IMR-90 (cell line): Measurements from ENCODE around the gene OGA. TPM values are rescaled to one million over a fixed set of nuclear protein-coding genes. Genes with fewer than 3 reads are reported as not detected.

Experiments used
- ATAC-seq: fragments of 200-7000 bp; cut with Tn5 transposase; 2 replicates; pipeline ENCODE4 v1.9.1; 2020; ENCODE audit warnings: low read depth, mild to moderate bottlenecking, moderate library complexity
- BruUV-seq: library from RNA; stranded (reverse); fragments of 400-500 nt; replicated peaks from 2 replicates; lab custom pipeline; 2021; lab: Mats Ljungman, UMichigan
- CTCF ChIA-PET: fragments of 300-600 bp; formaldehyde crosslinking; extraction: SDS; loops from one replicate; lab custom pipeline; 2021; ENCODE audit warnings: antibody characterized with exemption; lab: Yijun Ruan, JAX
- POLR2A ChIA-PET: fragments of 300-600 bp; sonication (Branson Sonifier 250); formaldehyde crosslinking; loops from one replicate; lab custom pipeline; 2022; ENCODE audit warnings: antibody characterized with exemption; ENCODE audit not compliant: unreplicated experiment; lab: Charles Lee
- DNase-seq: peaks from one replicate; pipeline ENCODE4 v3.0.0; 2013
- H2AFZ ChIP-seq: replicated peaks from 2 replicates; pipeline ENCODE3; 2013; ENCODE audit warnings: low read length, mild to moderate bottlenecking; ENCODE audit not compliant: poor library complexity
- H2AK5ac ChIP-seq: 2 replicates; pipeline ENCODE4 v1.6.1; 2013; ENCODE audit warnings: low read depth, low read length, inconsistent platforms
- H2AK9ac ChIP-seq: replicated peaks from 2 replicates; pipeline ENCODE3; 2013; ENCODE audit warnings: mild to moderate bottlenecking, low read depth, low read length, moderate library complexity; ENCODE audit not compliant: poor library complexity
- H2BK120ac ChIP-seq: 2 replicates; pipeline ENCODE4 v1.6.1; 2013; ENCODE audit warnings: low read depth, low read length, inconsistent platforms
- H2BK15ac ChIP-seq: 3 replicates; pipeline ENCODE4 v1.6.1; 2013; ENCODE audit warnings: low read depth, low read length, inconsistent platforms
- H2BK20ac ChIP-seq: 2 replicates; pipeline ENCODE4 v1.6.1; 2013; ENCODE audit warnings: low read depth, mild to moderate bottlenecking, inconsistent platforms, low read length, moderate library complexity
- H2BK5ac ChIP-seq: 2 replicates; pipeline ENCODE4 v1.6.1; 2013; ENCODE audit warnings: mild to moderate bottlenecking, low read depth, low read length, inconsistent platforms; ENCODE audit not compliant: poor library complexity, severe bottlenecking
- H3K14ac ChIP-seq: replicated peaks from 2 replicates; pipeline ENCODE4 v1.6.1; 2013; ENCODE audit warnings: low read depth, low read length, inconsistent platforms
- H3K18ac ChIP-seq: 2 replicates; pipeline ENCODE4 v1.6.1; 2013; ENCODE audit warnings: low read depth, low read length, control low read depth
- H3K23ac ChIP-seq: 2 replicates; pipeline ENCODE4 v1.6.1; 2013; ENCODE audit warnings: low read depth, low read length, inconsistent platforms
- H3K27ac ChIP-seq: 2 replicates; pipeline ENCODE4 v1.5.1; 2013; ENCODE audit warnings: mild to moderate bottlenecking, control low read depth, low read length; ENCODE audit not compliant: insufficient read depth
- H3K27me3 ChIP-seq: 2 replicates; pipeline ENCODE4 v1.6.1; 2013; ENCODE audit warnings: low read length; ENCODE audit not compliant: control insufficient read depth, insufficient read depth
- H3K36me3 ChIP-seq: 2 replicates; pipeline ENCODE4 v1.6.1; 2013; ENCODE audit warnings: low read length, mixed read lengths; ENCODE audit not compliant: control insufficient read depth, insufficient read depth
- H3K4ac ChIP-seq: 2 replicates; pipeline ENCODE4 v1.6.1; 2013; ENCODE audit warnings: low read depth, low read length, inconsistent platforms
- H3K4me1 ChIP-seq: 2 replicates; pipeline ENCODE4 v1.6.1; 2013; ENCODE audit warnings: low read length, mixed read lengths; ENCODE audit not compliant: control insufficient read depth, insufficient read depth
- H3K4me2 ChIP-seq: 2 replicates; pipeline ENCODE4 v1.6.1; 2013; ENCODE audit warnings: low read depth, mild to moderate bottlenecking, control low read depth, low read length, moderate library complexity
- H3K4me3 ChIP-seq: 2 replicates; pipeline ENCODE4 v1.5.1; 2013; ENCODE audit warnings: low read depth, mild to moderate bottlenecking, control low read depth, low read length, moderate library complexity; ENCODE audit not compliant: insufficient read depth
- H3K56ac ChIP-seq: 2 replicates; pipeline ENCODE4 v1.6.1; 2013; ENCODE audit warnings: low read length, inconsistent platforms; ENCODE audit not compliant: insufficient read depth; ENCODE audit errors: extremely low read depth
- H3K79me1 ChIP-seq, 2 experiments: 2 replicates each; pipeline ENCODE4 v1.6.1; 2013; ENCODE audit warnings: low read length in 2 of 2, inconsistent platforms in 1 of 2, low read depth in 1 of 2
- H3K9ac ChIP-seq: 2 replicates; pipeline ENCODE4 v1.6.1; 2013; ENCODE audit warnings: low read depth, low read length, control low read depth
- H3K9me1 ChIP-seq: 2 replicates; pipeline ENCODE4 v1.6.1; 2013; ENCODE audit warnings: low read length, inconsistent platforms; ENCODE audit not compliant: insufficient read depth
- H3K9me3 ChIP-seq: 2 replicates; pipeline ENCODE4 v1.6.1; 2013; ENCODE audit warnings: low read length; ENCODE audit not compliant: control insufficient read depth, insufficient read depth
- H4K20me1 ChIP-seq: 2 replicates; pipeline ENCODE4 v1.6.1; 2013; ENCODE audit warnings: low read length, inconsistent platforms; ENCODE audit not compliant: insufficient read depth
- H4K5ac ChIP-seq: 2 replicates; pipeline ENCODE4 v1.6.1; 2013; ENCODE audit warnings: mild to moderate bottlenecking, low read depth, low read length, control low read depth
- H4K8ac ChIP-seq, 2 experiments: 2 replicates each; pipeline ENCODE4 v1.6.1; 2013; ENCODE audit warnings: low read depth in 2 of 2, low read length in 2 of 2, control low read depth in 1 of 2, inconsistent platforms in 1 of 2
- H4K91ac ChIP-seq: 2 replicates; pipeline ENCODE4 v1.6.1; 2013; ENCODE audit warnings: low read depth, low read length, inconsistent platforms; ENCODE audit not compliant: insufficient read depth
- BHLHE40 ChIP-seq: fragments of 150-350 bp; IDR thresholded peaks from 2 replicates; pipeline ENCODE4 v1.6.1; 2016; ENCODE audit warnings: mild to moderate bottlenecking, low read depth, low read length
- CEBPB ChIP-seq: IDR thresholded peaks from 2 replicates; pipeline ENCODE4 v1.6.1; 2012; ENCODE audit warnings: low read depth, low read length, improper control_type of control experiment
- CHD1 ChIP-seq: IDR thresholded peaks from 2 replicates; pipeline ENCODE4 v1.6.1; 2012; ENCODE audit warnings: low read depth, low read length, improper control_type of control experiment
- FOS ChIP-seq: fragments of 150-350 bp; IDR thresholded peaks from 2 replicates; pipeline ENCODE4 v1.6.1; 2016; ENCODE audit warnings: low read depth, low read length
- MAFK ChIP-seq: IDR thresholded peaks from 2 replicates; pipeline ENCODE4 v1.6.1; 2012; ENCODE audit warnings: low read depth, low read length, improper control_type of control experiment
- MAZ ChIP-seq: IDR thresholded peaks from 2 replicates; pipeline ENCODE4 v1.6.1; 2012; ENCODE audit warnings: low read depth, mild to moderate bottlenecking, low read length, improper control_type of control experiment, moderate library complexity, borderline replicate concordance
- MXI1 ChIP-seq: IDR thresholded peaks from 2 replicates; pipeline ENCODE4 v1.6.1; 2012; ENCODE audit warnings: low read depth, mild to moderate bottlenecking, low read length, moderate library complexity, borderline replicate concordance
- NFE2L2 ChIP-seq: fragments of 150-350 bp; IDR thresholded peaks from 2 replicates; pipeline ENCODE4 v1.6.1; 2016; ENCODE audit warnings: low read depth, mild to moderate bottlenecking, low read length
- RAD21 ChIP-seq: IDR thresholded peaks from 2 replicates; pipeline ENCODE4 v1.6.1; 2012; ENCODE audit warnings: low read length, improper control_type of control experiment
- RFX5 ChIP-seq: IDR thresholded peaks from 2 replicates; pipeline ENCODE4 v1.8.0; 2012; ENCODE audit warnings: low read depth, mild to moderate bottlenecking, low read length, moderate library complexity
- SMC3 ChIP-seq: fragments of 150-350 bp; IDR thresholded peaks from 2 replicates; pipeline ENCODE4 v1.6.1; 2016; ENCODE audit warnings: low read depth, mild to moderate bottlenecking, antibody characterized with exemption, low read length, moderate library complexity
- WGBS, 2 experiments: methylation state at CpG; one replicate each; pipeline versions ENCODE4 v1.1.5 to v1.1.7; 2013; ENCODE audit warnings: missing lambda C conversion rate in 2 of 2; ENCODE audit not compliant: insufficient read length in 1 of 2; ENCODE audit errors: extremely low coverage in 2 of 2; 5-methylcytosine and 5-hydroxymethylcytosine counted together
- dilution Hi-C: fragments of 300-500 bp; cut with HindIII; formaldehyde crosslinking; loops from one replicate; pipeline ENCODE4 v1.14.3; 2018; ENCODE audit warnings: low sequenced_read_pairs; ENCODE audit not compliant: unreplicated experiment
- in situ Hi-C: fragments of 300-500 bp; cut with MboI; formaldehyde crosslinking; loops from 3 replicates; pipeline ENCODE4 v1.14.3; 2019; ENCODE audit warnings: low sequenced_read_pairs, inconsistent platforms, mixed read lengths
- intact Hi-C: fragments of 100-400 bp; cut with micrococcal nuclease; formaldehyde crosslinking; loops from 2 replicates; pipeline ENCODE4 v1.10.0; 2022
- polyA plus RNA-seq, 3 experiments: library from polyadenylated mRNA; depleted of rRNA; stranded (reverse); fragments of >200 nt; gene quantifications; 2 replicates each; pipeline ENCODE4 v1.2.3, GENCODE V29; 2012; ENCODE audit warnings: low replicate concordance in 1 of 3
- total RNA-seq: library from RNA; depleted of rRNA; stranded (reverse); fragments of >200 nt; gene quantifications from 2 replicates; pipeline ENCODE4 v1.2.3, GENCODE V29; 2012
- TF ChIP-seq, protein P1 (sequence below): fragments of 150-350 bp; IDR thresholded peaks from 2 replicates; pipeline ENCODE4 v1.6.1; 2016; ENCODE audit warnings: low read depth, mild to moderate bottlenecking, low read length, moderate library complexity, borderline replicate concordance
- TF ChIP-seq, protein P2 (sequence below): fragments of 150-350 bp; IDR thresholded peaks from 2 replicates; pipeline ENCODE4 v1.6.1; 2017; ENCODE audit warnings: mild to moderate bottlenecking, antibody characterized with exemption, low read length, low read depth

The OGA gene
- total and polyA plus RNA-seq, 2 of the 4 experiments (the other 2 are of a cell fraction): 42.5 to 62.9 TPM

DNA sequence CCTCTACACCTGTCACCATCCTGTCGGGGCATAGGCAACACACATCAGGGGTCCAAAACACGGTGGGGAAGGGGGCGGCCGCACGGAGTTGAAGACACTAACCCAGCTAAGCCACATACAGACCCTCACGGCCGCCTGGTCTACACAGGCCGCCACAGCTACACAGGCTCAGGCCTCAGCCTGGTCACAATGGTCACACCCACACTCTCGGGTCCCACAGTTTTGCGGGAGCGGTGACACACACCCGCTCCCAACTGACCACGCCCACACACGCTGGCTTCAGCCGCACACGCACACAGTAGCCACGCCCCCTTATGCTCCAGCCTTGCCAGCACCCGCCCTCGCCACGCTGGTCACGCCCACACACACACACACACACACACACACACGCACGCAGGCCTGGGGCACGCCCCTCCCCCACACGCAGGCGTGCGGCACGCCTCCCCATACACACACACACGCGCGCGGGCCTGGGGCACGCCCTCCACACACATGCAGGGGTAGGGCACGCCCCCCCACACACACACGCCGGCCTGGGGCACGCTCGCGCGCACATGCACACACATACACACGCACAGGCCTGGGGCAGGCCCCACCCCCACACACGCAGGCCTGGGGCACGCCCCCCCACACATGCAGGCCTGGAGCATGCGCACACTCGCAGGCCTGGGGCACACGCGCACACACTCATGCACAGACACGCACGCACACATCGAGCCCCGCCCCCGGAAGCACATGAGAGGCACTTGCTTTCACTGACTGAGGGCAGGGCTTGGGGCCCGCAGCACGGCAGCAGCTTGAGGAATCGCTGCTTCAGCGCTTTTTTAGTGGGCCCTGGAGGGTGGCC is 12.3 kb upstream of the OGA start:
- Histone ChIP-seq H2AK9ac (peak overlapping the region; percentile 98), H2AK5ac (peak overlapping the region; percentile 91), H3K27ac (peak overlapping the region; percentile 23), H3K79me1 (peaks cover 0 to 25% of the 10 kb centered on the region in 2 experiments; a peak in 2 of 4 replicates), H4K20me1 (peaks cover 8% of the 10 kb centered on the region), H2BK120ac (peak overlapping the region; percentile 37; the same call in 1 of the 2 replicates), H3K4me1 (peaks cover 6% of the 10 kb centered on the region), H3K36me3 (no peaks in the 10 kb centered on the region; the same call in 1 of the 2 replicates), H2BK20ac (no peak overlapping the region), H3K27me3 (no peaks in the 10 kb centered on the region), H3K4me3 (peak overlapping the region; percentile 36), H3K9ac (peak overlapping the region; percentile 36), H3K4me2 (peak overlapping the region; percentile 71), H3K4ac (peak overlapping the region; percentile 84), H4K5ac (peak overlapping the region; percentile 14), H2BK15ac (no peak overlapping the region), H3K14ac (peak overlapping the region; percentile 84), H3K9me3 (no peaks in the 10 kb centered on the region), H4K8ac (peak overlapping the region; percentile 52 to 91), H2AFZ (peak overlapping the region; percentile 100), H3K18ac (peak overlapping the region; percentile 5; the same call in 1 of the 2 replicates), H3K23ac (peak overlapping the region; percentile 76; the same call in 1 of the 2 replicates), H2BK5ac (peak overlapping the region; percentile 53), H3K9me1 (peaks cover 26% of the 10 kb centered on the region), H4K91ac (peak overlapping the region; percentile 75), H3K56ac (no peak overlapping the region)
- POLR2A ChIA-PET: no interaction called here
- TF ChIP-seq MAFK (peak; percentile 79), CHD1 (no peak), CEBPB (no peak), SMC3 (no peak), RAD21 (no peak), MXI1 (peak; percentile 87; the same call in 1 of the 2 replicates), MAZ (peak; percentile 44; the same call in 1 of the 2 replicates), BHLHE40 (peak; percentile 72), FOS (no peak), NFE2L2 (no peak), RFX5 (no peak)
- TF ChIP-seq, protein P1, sequence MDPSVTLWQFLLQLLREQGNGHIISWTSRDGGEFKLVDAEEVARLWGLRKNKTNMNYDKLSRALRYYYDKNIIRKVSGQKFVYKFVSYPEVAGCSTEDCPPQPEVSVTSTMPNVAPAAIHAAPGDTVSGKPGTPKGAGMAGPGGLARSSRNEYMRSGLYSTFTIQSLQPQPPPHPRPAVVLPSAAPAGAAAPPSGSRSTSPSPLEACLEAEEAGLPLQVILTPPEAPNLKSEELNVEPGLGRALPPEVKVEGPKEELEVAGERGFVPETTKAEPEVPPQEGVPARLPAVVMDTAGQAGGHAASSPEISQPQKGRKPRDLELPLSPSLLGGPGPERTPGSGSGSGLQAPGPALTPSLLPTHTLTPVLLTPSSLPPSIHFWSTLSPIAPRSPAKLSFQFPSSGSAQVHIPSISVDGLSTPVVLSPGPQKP: no peak
- TF ChIP-seq, protein P2, sequence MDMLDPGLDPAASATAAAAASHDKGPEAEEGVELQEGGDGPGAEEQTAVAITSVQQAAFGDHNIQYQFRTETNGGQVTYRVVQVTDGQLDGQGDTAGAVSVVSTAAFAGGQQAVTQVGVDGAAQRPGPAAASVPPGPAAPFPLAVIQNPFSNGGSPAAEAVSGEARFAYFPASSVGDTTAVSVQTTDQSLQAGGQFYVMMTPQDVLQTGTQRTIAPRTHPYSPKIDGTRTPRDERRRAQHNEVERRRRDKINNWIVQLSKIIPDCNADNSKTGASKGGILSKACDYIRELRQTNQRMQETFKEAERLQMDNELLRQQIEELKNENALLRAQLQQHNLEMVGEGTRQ: peak; percentile 25; the same call in 1 of the 2 replicates
- CTCF ChIA-PET: no interaction called here
- in situ Hi-C loops (no loop called here), dilution Hi-C loops (no loop called here), intact Hi-C loops (no loop called here)
- no TSS peak for BruUV-seq
- DNase-seq: peak; percentile 88
- 0% methylated on average over 9 of the region's 56 CpGs; no CpG with 5 or more reads in 1 of the 2 experiments for WGBS, 2 experiments
- peak; percentile 86 for ATAC-seq
